Measurements from ENCODE around the gene CAMK1G.
A peak's percentile ranks its signal among the peaks of the same experiment; 100 is the strongest.

CAMK1G gene

GRCh38 chr1:209618291-209618690 is 34.8 kb downstream of the CAMK1G start:
- FAIRE-seq (no peak), DNase-seq (ENCODE audit: low spot score) (no peak)

- FAIRE-seq (no peak), DNase-seq (ENCODE audit: low spot score) (no peak)
Measured at GRCh38 chr1:209618756-209619420, 35.4 kb downstream of the CAMK1G start.

GRCh38 chr1:209619696-209620486 is 36.4 kb downstream of the CAMK1G start:
- no peak for FAIRE-seq
- DNase-seq (ENCODE audit: low spot score), result no peak

- DNase-seq (ENCODE audit: low spot score) (no peak), FAIRE-seq (no peak)
Measured at GRCh38 chr1:209620487-209620884, 37.0 kb downstream of the CAMK1G start.

- DNase-seq (ENCODE audit: low spot score) (no peak), FAIRE-seq (no peak)
Measured at GRCh38 chr1:209621286-209621685, 37.8 kb downstream of the CAMK1G start.

- no peak for FAIRE-seq
Measured at GRCh38 chr1:209621741-209622655, 38.5 kb downstream of the CAMK1G start.

GRCh38 chr1:209622841-209623829 is 39.6 kb downstream of the CAMK1G start:
- DNase-seq (ENCODE audit: low spot score) (no peak), FAIRE-seq (no peak)

More at GRCh38 chr1:209621741-209622655, 38.5 kb downstream of the CAMK1G start:
- DNase-seq (ENCODE audit: low spot score), result no peak

- DNase-seq (ENCODE audit: low spot score), result peak; percentile 57
- peak; percentile 51 for FAIRE-seq
Measured at GRCh38 chr1:209624558-209625549, 41.3 kb downstream of the CAMK1G start.

- DNase-seq (ENCODE audit: low spot score) (no peak), FAIRE-seq (no peak)
Measured at GRCh38 chr1:209625791-209626285, 42.3 kb downstream of the CAMK1G start.

- DNase-seq (ENCODE audit: low spot score), result no peak
- no peak for FAIRE-seq
Measured at GRCh38 chr1:209626346-209627026, 43.0 kb downstream of the CAMK1G start.

- no peak for DNase-seq (ENCODE audit: low spot score)
- FAIRE-seq, result no peak
Measured at GRCh38 chr1:209627027-209627731, 43.7 kb downstream of the CAMK1G start.

GRCh38 chr1:209627732-209628196 is 44.2 kb downstream of the CAMK1G start:
- DNase-seq (ENCODE audit: low spot score), result peak; percentile 67
- FAIRE-seq, result no peak

GRCh38 chr1:209628618-209629299 is 45.2 kb downstream of the CAMK1G start:
- no peak for DNase-seq (ENCODE audit: low spot score)
- no peak for FAIRE-seq

GRCh38 chr1:209629621-209630382 is 46.3 kb downstream of the CAMK1G start:
- no peak for FAIRE-seq

GRCh38 chr1:209630383-209631225 is 47.1 kb downstream of the CAMK1G start:
- DNase-seq (ENCODE audit: low spot score) (no peak), FAIRE-seq (no peak)

More at GRCh38 chr1:209629621-209630382, 46.3 kb downstream of the CAMK1G start:
- DNase-seq (ENCODE audit: low spot score), result no peak

Measured in RCC 7860 (cell line).